B cell (primary cell): ENCODE data around the gene DGCR6.
"Not testable (repeated sequence)": the region's sequence is repeated elsewhere in the genome, so short reads cannot be mapped to it uniquely, and the experiment has no call there.

ENCODE experiments used
- EZH2 ChIP-seq: IDR thresholded peaks from 2 replicates; pipeline ENCODE4 v1.6.1; 2012; ENCODE audit warnings: borderline replicate concordance, low read depth, mild to moderate bottlenecking, moderate library complexity, low read length; ENCODE audit not compliant: insufficient read depth, poor library complexity, severe bottlenecking
- TF ChIP-seq, protein P1 (sequence below): fragments of 200-600 bp; IDR thresholded peaks from one replicate; pipeline ENCODE4 v1.8.0; 2022; ENCODE audit warnings: antibody characterized with exemption, mild to moderate bottlenecking

- TF ChIP-seq, protein P1, sequence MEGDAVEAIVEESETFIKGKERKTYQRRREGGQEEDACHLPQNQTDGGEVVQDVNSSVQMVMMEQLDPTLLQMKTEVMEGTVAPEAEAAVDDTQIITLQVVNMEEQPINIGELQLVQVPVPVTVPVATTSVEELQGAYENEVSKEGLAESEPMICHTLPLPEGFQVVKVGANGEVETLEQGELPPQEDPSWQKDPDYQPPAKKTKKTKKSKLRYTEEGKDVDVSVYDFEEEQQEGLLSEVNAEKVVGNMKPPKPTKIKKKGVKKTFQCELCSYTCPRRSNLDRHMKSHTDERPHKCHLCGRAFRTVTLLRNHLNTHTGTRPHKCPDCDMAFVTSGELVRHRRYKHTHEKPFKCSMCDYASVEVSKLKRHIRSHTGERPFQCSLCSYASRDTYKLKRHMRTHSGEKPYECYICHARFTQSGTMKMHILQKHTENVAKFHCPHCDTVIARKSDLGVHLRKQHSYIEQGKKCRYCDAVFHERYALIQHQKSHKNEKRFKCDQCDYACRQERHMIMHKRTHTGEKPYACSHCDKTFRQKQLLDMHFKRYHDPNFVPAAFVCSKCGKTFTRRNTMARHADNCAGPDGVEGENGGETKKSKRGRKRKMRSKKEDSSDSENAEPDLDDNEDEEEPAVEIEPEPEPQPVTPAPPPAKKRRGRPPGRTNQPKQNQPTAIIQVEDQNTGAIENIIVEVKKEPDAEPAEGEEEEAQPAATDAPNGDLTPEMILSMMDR, result not testable (repeated sequence)
- TF ChIP-seq EZH2, result not testable (repeated sequence)
Measured at GRCh38 chr22:18953128-18953527, 47.0 kb downstream of the DGCR6 start.
